WI38 (cell line): ENCODE results near the gene BRINP2.

Experiments
- H3K4me3 ChIP-seq: 2 replicates; pipeline ENCODE4 v1.5.1; 2011; ENCODE audit warnings: low read depth, mild to moderate bottlenecking, control low read depth, low read length
- CTCF ChIP-seq: IDR thresholded peaks from 2 replicates; pipeline ENCODE4 v1.5.1; 2012; ENCODE audit warnings: low read depth, mild to moderate bottlenecking, control low read depth, low read length

Gene BRINP2

DNA sequence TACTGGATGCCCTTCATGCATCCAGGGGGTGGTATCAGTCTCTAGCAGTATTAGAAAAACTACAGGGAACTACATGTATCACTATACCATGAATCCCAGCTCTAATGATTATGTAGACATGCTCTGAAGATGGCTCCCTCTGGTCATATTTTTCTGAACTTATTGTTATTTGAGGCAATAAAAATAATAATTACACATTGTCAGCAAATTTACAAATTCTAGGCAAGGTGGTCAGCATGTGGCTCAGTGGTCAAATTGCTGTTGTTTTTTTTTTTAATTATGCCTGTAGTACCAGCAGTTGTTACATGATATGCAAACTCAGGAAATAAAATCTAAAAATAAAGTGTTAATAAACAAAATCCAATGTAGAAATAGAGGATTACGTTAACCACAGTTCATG lies 28.7 kb upstream of the BRINP2 start:
- no peak for TF ChIP-seq CTCF
- no peak overlapping the region for H3K4me3 ChIP-seq

DNA sequence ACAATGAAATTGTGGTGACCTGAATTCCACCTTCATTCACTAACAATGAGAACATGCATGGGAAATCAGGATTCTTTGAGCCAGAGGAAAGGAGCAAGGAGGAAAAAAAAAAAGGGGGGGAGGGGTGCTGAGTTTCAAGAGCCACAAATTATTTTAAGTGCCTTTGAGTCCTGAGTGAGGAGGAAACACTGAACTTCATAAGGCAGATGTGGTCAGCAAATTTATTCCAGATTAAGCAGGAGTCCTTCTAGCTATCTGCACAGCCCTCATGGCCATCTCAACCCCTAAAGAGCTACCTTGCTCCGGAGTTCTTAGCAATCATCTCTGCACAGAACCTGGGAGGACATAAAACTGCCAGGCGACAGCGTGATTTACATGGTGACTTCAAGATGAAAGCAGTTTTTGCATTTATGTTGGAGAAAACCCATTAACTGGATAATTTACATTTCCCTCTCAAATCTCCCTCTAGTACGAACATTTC lies 27.9 kb upstream of the BRINP2 start:
- H3K4me3 ChIP-seq = no peak overlapping the region
- TF ChIP-seq CTCF = no peak

- no peak overlapping the region for H3K4me3 ChIP-seq
- no peak for TF ChIP-seq CTCF
These were observed 25.4 kb upstream of the BRINP2 start for GRCh38 chr1:177145106-177146070.

DNA sequence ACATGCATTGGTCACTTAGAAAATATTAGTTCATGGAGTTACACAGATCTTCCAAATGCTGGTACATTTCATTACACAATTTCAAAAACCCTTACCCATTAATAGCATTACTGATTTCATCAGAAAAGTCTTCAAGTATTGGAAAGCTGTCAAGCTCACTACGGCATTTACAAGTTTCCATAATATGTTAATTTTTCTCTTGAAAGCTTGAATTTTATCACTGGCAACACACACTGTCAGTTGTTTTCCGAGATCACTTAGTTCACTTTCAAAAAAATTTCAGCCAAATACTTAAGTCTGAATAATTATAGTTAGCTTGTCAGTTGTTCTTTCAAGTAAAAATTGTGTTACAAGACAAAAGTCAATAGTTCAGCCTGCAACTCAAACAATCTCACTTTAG lies 24.3 kb upstream of the BRINP2 start:
- no peak overlapping the region for H3K4me3 ChIP-seq
- TF ChIP-seq CTCF = no peak

DNA sequence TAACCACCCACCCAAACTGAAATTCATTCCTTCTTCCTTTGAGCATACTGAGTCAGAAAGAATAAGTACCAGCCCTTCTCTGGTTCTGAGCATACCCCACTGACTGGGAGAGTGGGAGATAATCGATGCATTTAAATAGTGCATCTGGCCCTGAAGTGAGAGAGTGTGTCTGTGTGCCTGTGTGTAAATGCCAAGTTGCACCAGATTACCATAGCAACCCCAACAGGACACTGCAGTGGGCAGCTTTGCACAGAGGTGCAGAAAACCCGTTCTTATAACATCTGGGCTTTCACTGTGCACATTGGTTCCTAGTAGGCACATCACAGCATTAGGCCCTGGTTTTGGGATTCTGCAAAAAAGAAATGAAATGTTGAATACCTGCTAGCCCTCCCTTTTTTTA lies 8.5 kb upstream of the BRINP2 start:
- no peak overlapping the region for H3K4me3 ChIP-seq
- no peak for TF ChIP-seq CTCF

- no peak for TF ChIP-seq CTCF
- H3K4me3 ChIP-seq = peak overlapping the region; percentile 48
These were observed 6.8 kb upstream of the BRINP2 start for GRCh38 chr1:177163844-177164379.

DNA sequence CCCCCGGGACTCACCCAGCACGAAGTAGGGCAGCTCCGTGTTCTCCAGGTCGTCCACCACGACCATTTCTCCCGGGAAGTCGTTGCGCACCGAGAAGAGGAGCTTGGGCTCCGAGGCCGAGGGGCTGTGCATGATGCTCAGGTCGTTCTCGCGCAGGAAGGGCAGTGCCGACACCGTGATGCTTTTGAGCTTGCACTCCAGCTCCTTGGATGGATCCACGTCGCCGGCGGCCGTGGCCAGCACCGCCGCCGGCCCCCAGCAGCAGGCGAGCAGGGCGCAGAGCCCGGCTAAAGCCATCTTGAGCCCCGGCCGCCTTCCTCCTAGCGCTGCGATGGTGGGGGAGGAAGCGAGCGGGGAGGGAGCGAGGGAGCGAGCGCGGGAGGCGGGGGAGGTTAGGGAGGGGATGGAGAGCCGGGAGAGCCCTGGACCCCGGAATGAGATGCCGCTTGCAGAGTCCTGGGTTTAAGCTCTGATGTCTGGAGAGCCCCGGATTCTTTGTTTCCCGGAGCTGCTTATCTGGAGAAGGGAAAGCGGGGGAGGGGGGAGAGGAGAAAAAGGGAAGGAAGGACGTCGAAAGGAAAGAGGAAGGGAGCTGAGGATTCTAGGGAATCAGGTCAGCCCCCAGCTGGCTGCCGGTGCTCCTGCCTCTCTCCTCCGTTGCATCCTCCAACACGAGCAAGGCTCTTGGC lies 6.2 kb upstream of the BRINP2 start, which contains the start of gene ASTN1:
Gene ASTN1, minus strand, starts transcription at position 333 of the 689 bp plus-strand sequence. Its CDS starts 36 bp downstream, at position 297.
- TF ChIP-seq CTCF = no peak
- H3K4me3 ChIP-seq = peak within 1 kb of the TSS; percentile 48
